ENCODE measurements around the gene TBL1X.

Gene TBL1X

GRCh38 chrX:9671998-9672397 lies 207.1 kb downstream of the TBL1X start:
- no peak for TF ChIP-seq CTCF (IDR thresholded peaks at IDR 0.05)

GRCh38 chrX:9676306-9676705 lies 211.4 kb downstream of the TBL1X start:
- no peak for TF ChIP-seq CTCF (IDR thresholded peaks at IDR 0.05)

GRCh38 chrX:9676738-9677097 lies 211.9 kb downstream of the TBL1X start:
- no peak for TF ChIP-seq CTCF (IDR thresholded peaks at IDR 0.05)

DNA sequence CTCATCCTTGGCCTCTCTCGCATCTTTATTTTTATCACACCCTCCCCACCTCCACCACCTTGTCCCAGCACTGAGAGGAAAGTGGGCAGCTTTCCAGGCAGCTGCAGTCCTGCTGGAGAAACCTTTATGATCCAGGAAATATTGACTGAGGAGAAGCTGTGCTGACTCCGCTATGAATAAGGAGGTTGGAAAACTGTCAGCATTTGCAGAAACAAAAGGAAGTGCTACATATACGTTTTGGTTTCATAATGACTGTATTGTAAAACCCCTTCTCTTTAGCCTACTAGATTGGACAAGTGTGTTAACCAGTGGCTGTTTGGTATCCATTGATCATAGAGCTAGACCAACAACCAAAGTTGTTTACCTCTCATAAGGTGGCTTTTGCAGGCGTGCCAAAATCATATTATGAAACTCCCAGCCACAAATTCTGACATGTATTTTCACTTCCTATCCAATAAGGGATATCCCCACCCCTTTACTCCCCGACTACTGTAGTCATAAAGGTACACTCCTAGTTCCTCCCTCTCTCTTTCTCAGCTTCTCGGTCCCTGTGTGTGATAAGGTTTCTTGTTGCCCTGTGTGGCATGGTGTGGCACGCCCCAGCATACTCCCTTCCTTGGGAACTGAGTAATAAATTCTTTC lies 212.4 kb downstream of the TBL1X start:
- TF ChIP-seq CTCF (IDR thresholded peaks at IDR 0.05) = no peak

GRCh38 chrX:9678215-9678965 lies 213.5 kb downstream of the TBL1X start:
- no peak for TF ChIP-seq CTCF (IDR thresholded peaks at IDR 0.05)

DNA sequence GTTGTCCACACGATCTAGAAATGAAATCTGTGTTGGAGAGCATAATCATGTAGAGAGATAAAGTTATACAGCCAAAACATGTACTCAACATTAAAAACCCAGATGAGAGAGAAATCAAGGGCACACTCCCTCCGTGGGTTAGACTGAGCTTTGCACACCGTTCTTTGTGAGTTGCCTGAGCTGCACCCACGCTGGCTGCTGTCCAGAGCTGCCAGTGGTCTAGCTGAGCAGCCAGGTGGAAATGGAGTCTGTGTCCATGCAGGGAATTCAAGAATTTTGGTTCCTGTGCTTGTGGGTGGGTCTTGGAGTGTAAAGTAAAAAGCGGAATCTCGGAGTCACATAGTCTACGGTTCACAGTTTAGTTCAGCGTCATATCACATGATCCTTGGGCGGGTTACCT lies 216.2 kb downstream of the TBL1X start:
- TF ChIP-seq CTCF (IDR thresholded peaks at IDR 0.05) = no peak

DNA sequence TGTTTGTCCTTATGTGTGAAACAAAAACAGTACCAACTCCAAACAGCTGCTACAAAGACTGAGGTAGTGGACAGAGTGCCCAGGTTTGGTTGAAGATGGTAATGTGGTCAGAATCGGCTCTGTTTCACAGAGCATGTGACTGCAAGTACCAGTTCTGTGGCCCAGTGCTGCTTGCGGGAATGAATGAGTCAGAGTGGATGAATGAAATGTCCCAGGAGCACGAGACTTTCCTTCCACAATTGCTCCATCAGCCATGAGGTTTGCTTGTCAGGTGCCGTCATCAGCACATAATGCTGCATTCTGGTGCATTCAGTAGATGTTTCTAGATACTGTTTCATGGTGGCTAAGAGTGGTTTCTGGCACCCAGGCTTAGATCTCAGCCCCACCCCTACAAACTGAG lies 216.6 kb downstream of the TBL1X start:
- no peak for TF ChIP-seq CTCF (IDR thresholded peaks at IDR 0.05)

All from LNCAP (cell line).